ENCODE results near the gene SYNE4.
"Not testable (repeated sequence)": the region's sequence is repeated elsewhere in the genome, so short reads cannot be mapped to it uniquely, and the experiment has no call there.

SYNE4 gene, protein sequence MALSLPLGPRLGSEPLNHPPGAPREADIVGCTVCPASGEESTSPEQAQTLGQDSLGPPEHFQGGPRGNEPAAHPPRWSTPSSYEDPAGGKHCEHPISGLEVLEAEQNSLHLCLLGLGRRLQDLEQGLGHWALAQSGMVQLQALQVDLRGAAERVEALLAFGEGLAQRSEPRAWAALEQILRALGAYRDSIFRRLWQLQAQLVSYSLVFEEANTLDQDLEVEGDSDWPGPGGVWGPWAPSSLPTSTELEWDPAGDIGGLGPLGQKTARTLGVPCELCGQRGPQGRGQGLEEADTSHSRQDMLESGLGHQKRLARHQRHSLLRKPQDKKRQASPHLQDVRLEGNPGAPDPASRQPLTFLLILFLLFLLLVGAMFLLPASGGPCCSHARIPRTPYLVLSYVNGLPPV

DNA sequence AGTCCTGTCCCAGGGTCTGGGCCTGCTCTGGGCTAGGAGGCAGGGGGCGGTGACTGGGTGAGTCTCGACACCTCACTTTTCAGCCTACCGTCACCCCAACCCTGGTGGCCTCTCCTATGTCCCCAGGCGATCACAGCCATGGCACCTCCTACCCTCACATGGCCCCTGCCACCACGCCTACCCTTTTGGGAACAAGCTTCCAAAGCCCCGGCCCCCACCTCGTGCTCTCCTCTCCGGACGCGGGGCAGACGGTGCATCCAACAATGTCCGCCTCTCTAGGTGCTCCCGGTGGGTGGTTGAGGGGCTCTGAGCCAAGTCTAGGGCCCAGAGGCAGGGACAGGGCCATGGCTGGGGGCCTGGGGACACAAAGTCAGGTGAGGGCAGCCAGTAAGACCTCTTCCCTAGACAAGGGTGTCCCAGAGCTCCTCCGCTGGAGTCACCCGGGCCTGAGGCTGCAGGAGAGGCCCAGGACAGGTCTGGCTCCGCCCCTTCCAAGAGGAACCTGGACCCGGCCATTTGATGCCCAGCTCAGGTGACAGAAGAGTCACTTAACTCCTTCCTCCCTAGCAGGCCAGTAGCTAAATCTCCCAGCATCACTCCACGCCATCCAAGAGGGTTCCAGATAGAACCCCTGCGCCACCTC lies at the start of gene SYNE4:
Gene SYNE4 (minus strand): TSS at position 478 of the 643 bp plus-strand sequence. CDS start 132 bp downstream, at position 346.
- no peak for DNase-seq

DNA sequence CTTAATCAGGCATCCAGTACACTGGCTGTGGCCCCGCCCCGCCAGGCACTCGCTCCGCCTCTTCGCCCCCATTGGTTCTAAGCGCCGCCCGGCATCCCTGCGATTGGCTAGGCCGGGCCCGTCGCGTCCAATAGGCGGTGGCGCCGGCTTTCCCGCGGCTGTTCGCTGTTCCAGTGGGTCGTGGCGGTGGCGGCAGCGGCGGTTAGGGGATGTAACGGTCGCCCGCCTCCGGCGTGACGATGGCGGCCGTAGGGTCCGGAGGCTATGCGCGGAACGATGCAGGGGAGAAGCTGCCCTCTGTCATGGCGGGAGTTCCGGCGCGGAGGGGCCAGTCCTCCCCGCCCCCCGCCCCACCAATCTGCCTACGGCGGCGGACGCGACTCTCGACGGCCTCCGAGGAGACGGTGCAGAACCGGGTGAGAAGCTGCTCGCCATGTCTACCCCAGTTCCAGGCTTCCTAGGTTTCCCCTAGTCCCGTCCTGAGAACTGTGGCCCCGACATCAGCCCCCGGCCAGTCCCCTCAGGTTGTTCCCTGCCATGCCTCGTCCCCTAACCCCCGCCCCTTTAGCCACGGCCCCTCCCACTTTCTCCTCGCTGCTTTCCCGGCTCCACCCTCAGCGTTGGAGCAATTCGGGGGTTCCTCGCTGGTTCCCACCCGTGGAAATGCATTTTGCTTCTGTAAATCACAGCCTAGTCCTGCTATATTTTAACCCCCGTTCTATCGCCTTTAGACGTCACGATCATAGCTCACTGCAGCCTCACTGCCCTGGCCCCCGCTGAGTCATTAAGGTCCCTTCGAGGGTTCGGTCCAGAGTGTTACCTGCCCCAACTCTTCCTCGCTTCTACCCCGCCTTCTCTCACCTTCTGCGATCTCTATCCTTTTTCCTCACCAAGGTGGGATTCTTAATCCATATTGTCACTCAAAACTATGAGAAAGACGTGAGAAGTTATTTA lies 46.4 kb upstream of the SYNE4 start, which contains the start of gene WDR62:
Gene WDR62 (plus strand): TSS at position 165 of the 954 bp plus-strand sequence. CDS start 75 bp downstream, at position 240.
- no peak for DNase-seq

DNA sequence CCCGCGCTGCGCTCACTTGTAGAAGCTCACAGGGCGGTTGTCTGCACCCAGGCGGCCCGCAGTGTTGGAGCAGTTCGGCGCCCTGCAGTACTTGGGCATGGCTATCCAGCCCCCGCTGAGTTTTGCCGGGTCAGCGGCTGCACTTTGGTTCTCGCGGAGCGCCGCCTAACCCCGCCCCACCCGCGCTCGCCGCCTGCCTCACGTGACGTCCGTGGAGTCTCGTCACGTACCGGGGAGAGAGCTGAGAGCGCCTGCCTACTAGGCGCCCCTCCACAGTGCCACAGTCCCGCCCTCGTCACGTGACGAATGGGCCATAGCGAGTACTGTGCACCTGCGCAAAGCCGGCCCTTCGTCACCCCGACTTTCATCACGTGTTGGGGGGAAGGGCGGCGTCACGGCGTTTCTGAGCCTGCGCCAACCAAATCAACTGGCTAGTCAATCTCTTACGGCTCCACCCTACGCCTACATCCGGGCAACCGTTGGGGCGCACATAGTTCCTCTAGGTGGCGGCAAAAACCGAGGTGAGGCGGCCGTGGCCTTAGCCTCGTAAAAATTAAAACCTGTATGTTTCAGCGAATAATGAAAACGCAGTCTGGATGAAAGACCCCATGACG lies 45.6 kb upstream of the SYNE4 start, which contains the start of gene THAP8:
Gene THAP8 (minus strand): TSS at position 167 of the 614 bp plus-strand sequence. CDS start 68 bp downstream, at position 99.
- peak; percentile 99 for DNase-seq

DNA sequence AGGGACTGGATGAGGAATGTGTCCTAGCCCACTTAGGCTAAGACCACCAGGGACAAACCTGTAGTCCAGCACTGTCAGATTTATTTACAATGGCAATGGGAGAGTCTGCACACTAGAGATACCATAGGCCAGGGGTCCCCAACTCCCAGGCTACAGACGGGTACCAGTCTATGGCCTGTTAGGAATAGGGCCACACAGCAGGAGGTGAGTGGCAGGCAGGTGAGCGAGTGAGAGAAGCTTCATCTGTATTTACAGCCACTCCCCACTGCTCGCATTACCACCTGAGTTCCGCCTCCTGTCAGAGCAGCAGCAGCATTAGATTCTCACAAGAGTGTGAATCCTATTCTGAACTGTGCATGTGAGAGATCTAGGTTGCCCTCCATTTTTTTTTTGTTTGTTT lies 43.0 kb upstream of the SYNE4 start:
- no peak for DNase-seq

DNA sequence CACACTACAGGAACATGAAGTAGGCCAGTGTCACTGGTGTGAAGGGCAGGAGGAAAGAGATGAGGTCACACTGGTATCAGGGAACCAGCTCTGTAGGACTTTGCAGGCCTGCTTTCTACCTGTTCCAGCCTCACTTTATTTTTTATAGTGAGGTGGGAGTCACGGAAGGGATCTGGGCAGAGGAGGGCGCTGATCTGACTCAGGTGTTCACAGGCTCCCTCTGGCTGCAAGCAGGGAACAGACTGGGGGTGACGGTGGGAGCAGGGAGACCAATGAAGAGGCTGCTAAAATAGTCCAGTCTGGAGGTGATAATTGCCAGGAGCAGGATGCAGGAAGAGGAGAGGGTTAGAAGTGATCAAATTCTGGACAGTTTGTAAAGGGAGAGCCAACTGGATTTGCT lies 42.6 kb upstream of the SYNE4 start:
- DNase-seq = no peak

DNA sequence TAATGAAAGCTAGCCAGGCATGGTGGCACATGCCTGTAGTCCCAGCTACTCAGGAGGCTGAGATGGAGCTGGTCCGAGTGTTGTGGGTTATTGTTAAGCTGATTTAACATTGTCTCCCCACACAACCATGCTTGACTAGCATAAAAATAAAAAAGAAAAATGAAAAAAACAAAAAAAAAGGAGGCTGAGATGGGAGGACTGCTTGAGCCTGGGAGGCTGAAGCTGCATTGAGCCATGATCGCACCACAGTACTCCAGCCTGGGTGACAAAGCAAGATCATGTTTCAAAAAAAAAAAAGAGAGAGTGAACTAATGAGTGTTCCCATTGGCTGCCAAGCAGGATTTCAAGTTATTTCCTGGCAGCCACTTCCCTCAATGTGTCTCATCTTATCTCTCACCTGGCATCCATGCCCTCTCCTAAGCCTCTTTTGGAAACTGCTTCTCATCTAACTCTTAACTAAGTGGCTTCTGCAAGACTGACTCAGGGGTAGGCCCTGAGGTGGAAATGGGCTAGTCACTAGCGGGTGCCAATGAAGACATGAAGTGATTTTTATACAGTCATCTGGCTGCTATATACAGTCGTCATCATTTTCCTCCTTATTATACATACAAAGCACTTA lies 40.6 kb upstream of the SYNE4 start:
- DNase-seq = no peak

DNA sequence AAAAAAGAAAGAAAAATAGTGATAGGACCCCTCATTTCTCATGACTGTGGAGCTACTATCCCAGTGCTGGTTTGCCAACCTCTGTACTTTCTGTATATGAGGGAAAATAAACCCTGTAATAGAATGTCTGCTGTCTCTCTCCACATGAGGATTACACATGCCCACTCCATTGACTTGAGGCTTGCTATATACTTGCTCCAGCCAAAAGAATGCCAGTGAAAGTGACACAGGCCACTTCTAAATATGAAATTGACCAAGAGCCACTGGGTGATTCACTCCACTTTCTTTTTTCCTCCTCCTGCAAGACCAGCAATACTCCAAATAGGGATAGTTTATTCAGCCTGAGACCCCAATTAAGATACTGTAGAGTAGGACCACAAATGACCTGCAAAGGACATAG lies 39.2 kb upstream of the SYNE4 start:
- no peak for DNase-seq

DNA sequence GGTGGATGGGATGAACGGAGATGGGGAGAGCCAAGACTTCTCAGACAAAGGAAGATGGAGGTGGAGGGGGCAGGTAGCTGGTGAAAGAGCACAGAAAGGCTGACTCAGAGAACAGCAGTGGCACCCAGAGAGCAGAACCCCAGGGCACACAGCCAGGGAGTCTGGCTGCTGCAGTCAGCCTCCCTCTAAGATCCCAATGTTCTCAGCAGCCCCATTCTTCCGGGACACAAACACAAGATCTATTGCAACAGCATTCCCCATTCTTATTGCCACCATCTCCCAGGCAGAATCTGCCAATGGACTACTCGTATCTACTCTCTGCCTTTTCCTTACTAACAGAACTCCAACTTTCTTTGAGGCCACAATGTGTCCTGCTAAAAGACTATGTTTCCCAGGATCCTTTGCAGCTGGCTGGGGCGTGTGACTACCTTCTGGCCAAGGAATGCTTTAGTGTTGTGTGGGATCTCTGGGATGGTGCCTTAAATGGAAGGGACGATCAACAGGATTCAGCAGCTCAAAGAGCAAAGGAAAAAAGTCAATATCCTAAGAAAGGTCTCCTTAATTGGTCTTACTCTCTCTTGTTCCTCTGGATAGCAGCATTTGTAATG lies 37.9 kb upstream of the SYNE4 start:
- no peak for DNase-seq

DNA sequence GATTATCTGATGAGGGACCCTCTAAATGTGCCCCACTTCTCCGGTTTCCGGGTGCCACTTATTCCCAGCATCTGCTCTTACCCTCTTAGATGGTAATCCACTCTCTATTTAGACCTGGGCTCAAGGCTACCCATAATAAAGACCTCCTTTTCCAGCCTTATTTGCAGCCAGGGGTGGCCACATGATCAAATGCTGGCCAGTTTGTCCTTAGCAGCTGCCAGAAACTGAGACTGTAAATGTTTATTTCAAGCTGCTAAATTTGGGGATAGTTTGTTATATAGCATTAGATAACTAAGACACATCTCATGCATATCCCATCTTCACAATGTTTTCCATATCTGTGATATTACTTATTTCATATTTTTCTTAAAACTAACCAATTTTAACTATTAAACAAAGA lies 35.3 kb upstream of the SYNE4 start:
- no peak for DNase-seq

DNA sequence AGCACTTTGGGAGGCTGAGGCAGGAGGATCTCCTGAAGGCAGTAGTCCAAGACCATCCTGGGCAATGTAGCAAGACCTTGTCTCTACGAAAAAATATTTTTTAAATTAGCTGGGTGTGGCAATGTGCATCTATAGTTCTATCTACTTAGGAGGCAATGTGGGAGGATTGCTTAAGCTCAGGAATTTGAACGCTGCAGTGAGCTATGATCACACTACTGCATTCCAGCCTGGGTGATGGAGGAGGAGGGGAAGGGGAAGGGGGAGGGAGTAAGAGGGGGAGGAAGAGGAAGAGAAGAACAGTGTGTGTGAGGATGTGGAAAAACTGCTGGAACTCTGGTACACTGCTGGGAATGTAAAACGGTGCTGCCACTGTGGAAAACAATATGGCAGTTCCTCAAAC lies 33.2 kb upstream of the SYNE4 start:
- peak; percentile 95 for DNase-seq

DNA sequence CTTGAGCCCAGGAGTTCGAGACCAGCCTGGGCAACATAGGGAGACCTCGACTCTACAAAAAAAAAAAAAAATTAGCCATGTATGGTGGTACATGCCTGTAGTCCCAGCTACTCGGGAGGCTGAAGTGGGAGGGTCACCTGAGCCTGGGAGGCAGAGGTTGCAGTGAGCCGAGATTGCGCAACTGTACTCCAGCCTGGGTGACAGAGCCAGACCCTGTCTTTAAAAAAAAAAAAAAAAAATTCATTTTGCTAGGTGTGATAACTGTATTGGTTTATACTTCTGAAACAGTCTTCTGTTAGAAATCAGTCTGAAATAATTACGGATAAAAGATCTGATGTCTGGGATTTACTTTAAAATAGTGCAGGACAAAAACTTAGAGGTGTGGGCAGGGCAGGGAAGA lies 32.5 kb upstream of the SYNE4 start:
- not testable (repeated sequence) for DNase-seq

DNA sequence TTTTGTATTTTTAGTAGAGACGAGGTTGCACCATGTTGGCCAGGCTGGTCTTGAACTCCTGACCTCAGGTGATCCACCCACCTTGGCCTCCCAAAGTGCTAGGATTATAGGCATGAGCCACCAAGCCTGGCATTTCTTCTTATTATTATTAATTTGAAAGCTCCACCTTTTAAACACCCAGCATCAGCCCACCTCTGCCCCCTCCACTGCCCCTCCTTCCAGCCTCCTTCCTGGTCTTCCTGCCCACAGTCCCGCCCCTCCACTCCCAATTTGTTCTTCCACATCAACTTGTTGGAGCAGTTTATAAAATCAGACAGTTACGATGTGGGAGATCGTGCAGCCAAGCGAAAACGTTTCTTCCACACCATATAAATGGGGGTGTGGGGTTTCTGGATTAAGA lies 31.9 kb upstream of the SYNE4 start:
- no peak for DNase-seq

DNA sequence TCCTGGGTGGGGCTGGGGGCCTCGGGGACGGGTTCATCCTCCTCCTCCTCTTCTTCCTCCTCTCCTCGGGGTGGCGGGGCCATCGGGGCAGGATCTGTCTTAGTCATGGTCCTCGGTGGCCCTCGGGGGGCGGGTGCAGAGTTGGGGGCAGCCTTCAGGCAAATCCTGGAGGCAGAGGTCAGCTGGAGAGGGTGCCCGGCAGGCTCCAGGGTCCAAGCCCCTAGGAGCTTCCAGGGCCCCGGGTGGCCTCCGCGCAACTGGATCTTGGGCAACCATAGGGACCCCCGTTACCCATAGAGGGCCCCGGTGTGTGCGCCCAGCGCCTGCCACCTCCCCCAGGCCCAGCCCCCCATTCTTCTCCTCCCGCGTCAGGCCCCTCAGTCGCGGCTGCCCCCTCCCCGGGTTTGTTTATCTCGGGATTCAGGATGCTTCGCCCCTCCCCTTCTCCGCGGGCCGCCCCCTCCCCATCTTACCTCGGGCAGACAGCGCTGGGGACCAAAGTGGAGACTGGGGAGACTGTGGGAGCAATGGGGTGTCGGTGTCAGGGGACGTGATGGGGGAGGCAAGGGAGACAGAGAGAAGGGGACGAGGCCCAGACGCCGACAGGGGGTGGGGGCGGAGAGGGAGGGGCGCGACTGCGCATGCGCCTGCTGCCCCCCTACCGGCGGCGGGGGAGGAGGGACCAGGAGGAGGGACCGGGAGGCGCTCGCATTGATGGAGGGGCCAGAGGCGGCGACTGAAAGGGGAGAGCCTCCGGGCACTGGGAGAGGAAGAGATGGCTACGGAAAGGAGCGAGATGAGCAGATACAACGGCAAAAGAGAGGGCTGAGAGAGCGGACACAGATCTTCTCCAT lies 23.9 kb upstream of the SYNE4 start, which contains the start of gene CLIP3:
Gene CLIP3 (minus strand): TSS at position 623 of the 854 bp plus-strand sequence. CDS start 516 bp downstream, at position 107.
- DNase-seq = peak; percentile 77

DNA sequence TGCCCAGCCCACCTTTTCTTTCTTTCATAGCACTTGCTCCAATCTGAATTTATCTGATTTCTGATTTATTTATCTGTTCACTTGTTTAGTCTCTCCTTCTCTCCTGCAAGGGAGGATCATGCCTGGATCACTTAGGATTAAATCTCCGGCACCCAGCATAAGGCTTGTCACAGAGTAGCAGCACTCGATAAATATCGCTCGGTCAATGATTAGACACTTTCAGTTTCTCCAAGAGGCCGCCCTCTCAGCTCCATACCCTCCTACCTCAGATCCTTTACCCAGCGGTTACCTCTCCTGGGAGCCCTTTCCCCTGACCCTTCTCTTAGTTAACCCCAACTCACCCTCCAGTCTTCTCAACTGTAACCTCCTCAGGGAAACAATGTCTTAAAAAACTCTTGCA lies 22.7 kb upstream of the SYNE4 start:
- no peak for DNase-seq

DNA sequence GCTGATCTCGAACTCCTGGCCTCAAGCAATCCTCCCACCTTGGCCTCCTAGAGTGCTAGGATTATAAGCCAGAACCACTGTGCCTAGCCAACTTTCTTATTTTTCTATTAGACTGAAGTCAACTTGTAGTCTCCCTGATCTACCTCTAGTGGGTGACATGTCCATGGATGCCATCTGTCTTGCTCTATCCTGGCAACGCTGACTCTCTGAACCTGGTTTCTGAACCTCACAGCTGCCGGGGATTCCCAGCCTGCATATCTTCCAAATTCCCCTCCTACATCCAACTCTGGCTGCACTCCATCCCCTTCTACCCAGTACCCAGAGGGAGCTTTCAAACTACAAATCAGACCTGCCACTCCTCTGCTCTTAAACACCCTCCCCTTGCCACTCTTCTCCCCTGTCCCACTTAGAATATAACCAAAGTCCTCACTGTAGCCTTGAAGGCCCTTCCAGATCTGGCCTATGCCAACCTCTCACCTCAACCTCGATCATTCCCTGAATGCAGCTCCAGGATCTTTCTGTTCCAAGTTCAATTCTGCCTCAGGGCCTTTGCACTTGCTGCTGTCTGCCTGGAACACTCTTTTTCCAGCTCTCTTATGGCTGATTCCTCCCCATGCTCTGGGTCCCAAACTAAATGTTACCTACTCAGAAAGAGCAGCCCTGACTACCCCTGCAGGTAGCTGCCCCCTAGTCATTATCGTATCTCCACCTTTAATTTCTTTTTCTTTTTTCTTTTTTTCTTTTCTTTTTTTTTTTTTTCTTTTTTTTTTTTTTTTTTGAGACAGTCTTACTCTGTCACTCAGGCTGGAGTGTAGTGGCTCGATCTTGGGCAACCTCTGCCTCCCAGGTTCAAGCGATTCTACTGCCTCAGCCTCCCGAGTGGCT lies 21.9 kb upstream of the SYNE4 start:
- peak; percentile 16 for DNase-seq

DNA sequence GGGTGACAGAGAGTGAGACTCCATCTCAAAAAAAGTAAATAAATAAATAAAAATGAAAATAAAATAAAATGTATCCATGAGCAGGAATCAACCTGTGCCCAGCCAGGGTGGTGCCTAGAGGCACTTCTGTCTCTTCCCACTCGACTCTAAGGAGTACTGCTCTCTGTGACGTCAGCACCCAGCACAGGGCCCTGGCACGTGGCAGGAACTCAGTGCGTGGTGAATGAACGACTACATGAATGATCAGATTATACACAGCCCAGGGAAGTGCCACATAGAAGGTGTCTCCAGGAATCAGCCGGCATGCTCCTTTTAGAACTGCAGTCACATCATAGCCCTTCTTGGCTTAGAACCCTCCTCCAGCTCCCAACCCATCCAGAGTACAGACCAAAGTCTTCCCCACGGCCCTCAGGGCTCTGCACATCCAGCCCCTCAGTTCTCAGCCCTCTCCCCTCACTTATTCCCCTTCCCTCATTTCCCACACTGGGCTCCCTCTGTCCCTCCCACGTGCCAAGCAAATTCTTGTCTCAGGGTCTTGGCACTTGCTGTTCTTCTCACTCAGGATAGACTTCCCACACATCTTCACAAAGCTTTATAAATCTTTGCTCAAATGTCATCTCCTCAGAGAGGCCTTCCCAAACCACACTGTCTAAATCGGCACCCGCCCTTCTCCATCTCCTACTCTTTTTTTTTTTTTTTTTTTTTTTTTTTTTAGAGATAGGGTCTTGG lies 19.9 kb upstream of the SYNE4 start:
- no peak for DNase-seq

DNA sequence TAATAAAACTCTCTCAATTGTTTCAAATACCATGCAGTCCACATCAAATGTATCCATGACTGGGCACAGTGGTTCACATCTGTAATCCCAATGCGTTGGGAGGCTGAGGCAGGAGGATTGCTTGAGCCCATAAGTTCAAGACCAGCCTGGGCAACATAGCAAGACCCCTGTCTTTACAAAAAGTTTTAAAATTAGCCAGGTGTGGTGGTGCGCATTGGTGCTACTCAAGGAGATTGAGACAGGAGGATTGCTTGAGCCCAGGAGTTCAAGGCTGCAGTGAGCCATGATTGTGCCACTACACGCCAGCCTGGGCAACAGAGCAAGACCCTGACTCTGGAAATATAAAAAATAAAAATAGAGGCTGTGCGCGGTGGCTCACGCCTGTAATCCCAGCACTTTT lies 19.1 kb upstream of the SYNE4 start:
- DNase-seq = no peak

DNA sequence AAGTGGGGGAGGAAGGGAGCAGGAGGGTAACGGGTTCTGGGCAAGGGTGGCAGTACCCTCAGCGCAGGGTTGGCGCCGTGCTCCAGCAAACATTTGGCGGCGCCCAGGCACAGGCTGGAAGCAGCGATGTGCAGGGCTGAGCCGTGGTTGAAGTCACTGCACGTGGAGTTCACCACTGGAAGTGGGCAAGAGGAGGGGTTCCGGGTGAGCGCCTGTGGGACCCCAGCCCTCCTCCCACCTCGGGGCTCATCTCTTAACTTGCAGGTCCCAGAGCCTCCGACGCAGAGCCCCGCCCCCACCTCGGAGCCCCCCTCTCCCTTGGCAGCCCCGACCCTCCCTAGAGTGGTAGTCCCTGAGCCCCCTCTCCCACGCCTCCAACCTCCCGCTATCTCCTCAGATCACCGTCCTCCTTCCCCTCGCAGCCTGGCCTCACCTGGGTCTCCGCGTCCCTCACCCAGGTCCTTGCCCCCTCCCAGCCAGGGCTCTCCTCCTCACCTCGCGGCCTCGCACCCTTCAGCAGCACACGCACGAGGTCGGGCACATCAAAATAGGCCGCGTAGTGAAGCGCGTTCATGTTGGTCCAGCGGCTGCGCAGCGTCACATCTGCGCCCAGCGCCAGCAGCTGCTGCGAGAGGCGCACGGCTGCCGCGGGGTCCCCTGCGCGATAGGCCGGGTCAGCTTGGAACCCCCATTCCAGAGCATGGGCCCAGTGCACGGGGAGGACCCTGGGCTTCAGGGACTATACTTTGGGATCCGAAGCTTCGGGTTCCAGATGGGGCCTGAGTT lies 17.7 kb upstream of the SYNE4 start:
- DNase-seq = no peak

Data from fibroblast of skin of right quadriceps (primary cell).